ENCODE measurements around the gene ACOT12.
A peak's percentile ranks its signal among the peaks of the same experiment; 100 is the strongest.
"Not testable (repeated sequence)": the region's sequence is repeated elsewhere in the genome, so short reads cannot be mapped to it uniquely, and the experiment has no call there.

Gene ACOT12

DNA sequence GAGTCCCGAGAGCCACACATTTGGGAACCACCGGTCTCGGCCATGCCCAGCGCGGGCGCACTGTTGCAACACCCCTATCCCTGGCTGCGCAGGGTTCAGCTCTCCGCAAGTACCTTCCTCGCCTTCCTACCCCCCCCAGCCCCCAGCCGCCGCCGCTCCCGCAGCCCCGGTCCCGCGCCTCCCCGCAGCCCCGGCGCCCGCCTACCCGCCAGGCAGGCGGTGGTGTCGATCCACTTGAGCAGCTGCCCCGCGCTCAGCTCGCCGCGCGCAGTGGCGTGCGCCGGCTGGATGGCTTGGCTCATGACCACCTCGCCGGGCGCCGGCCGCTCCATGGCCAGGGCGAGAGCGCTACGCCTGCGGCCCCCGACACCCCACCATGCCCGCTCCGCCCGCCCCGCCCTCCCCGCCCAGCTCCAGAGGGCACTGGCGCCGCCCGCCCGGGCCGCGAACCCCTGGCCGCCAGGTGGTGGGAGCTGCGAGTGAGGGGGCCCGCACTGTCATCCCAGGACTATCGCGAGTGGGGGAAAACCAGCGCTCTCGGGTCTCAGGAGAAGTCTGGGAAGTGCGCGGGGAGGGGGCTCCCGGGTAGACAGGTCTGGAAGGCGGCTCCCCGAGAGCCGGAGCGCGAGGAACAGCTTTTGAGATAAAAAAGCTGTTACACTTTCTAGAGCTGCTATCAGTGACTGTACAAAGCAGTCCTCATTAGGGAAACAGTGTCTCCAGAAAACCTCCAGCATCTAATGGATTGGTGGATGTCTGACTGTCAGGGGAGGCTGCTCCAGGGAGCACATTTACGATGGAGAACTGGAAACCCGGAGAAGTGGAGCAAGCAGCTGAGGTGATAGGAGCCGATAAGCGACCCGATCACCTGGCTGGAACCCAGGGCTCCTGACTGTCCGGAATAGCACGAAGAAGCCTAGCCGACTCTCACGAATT, at the start of gene ACOT12:
TSS of gene ACOT12 (minus strand) at position 352 of the 936 bp plus-strand sequence. CDS start at position 332, 20 bp downstream.
- no peak for DNase-seq

DNA sequence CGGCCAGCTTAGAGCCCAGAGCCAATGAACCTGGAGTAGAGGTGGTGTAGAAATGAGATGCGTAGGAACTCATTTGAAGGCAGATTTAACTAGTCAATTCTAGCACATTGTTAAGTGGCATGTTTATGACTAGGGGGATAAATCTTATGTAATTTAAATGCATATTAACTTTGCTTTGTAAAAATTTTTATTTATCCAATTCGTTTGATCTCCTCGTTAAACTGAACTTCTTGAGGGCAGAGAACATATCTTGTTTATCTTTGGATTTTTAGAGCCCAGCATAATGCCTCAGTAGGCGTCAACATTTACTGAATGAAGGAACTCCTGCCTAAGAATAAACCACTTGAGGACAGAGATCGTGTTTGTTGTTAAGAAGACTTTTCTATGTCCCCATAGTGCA, 41.1 kb upstream of the ACOT12 start:
- no peak for DNase-seq

DNA sequence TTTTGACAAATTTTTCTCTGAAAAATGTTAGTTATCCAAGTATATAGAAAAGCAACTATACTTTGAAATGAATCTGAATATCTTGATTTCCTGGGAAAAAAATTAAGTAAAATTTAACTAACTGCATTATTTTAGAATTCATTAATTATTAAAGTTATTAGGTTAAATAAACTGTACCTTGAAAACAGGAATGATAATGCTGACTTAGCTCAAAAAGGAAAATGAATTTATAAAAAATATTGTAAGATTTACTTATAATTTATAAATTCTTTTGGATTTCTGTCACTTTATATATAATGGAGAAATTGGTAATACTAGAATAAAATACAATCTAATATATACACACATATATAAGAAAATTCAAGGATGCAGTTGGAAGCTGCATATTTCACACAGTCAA, 36.1 kb upstream of the ACOT12 start:
- DNase-seq: no peak

DNA sequence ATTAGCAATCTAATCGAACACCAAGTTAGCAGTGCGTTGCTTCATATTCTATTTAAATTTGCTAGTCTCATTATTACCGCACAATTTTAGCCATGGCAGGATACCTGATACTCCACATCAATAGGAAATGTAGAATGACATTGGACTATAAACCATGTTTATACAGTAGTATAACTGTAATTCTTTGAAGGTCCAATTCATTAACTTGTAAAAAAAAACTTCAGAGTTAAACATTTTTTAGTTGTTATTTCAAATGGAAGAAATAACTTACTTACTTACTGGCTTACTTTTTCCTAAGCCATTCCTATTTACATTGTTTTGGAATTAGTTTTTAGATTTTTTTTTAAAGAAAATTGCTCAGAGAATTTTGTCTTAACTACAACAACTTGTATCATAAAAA, 35.4 kb upstream of the ACOT12 start:
- no peak for DNase-seq

DNA sequence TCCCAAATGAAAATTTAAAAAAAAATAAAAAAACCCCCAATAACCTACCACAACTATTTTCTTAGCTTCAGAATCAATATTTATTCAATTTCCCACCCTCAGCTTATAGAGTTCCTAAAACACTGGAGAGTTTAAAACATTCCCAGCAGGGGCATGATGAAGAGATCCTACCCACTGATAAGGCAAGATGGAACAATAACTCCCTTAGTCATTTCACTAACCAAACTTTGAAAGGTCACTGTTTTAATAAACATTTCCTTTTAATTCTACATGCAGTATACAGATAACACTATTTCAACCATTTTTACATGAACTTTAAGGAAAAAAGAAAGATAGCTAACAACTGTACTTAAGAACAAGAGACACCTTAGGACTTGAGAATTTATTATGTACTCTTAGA, 34.9 kb upstream of the ACOT12 start:
- DNase-seq: no peak

DNA sequence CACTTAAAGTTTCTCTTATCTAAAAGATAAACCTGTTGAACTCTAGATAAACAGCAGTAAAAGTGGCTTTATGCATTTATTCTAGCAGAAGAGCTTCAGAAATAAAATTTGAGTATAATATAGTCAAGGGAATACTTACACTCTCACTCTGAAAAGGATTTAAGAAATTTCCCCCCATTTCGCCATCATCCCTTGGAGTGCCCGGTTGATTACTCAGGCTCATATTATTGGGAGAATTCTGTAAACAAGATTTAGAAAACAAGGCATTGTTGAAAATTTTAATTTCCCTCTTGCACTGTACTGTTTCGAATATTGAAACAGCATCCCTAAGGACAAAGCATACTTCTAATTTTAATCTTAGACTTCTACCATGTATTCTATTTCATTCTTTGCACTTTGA, 34.5 kb upstream of the ACOT12 start:
- DNase-seq: no peak

DNA sequence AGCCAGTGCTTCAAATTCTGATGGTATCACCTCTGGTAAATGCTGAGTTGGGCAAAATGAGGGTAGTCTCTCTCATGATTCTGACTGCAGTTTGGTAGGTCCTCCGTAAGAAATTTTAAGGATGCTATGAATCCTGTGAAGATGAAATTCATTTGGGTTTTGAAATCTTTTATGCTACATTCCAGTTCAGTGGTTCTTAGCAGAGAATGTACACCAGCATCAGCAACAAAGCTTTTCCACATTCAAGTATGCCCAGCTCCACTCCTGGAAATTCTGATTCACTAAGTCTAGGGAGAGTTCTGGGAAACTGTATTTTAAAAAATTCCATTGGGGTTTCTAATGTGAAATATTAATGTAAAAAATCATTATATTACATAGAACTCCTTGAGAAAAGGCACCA, 33.6 kb upstream of the ACOT12 start:
- DNase-seq: no peak

DNA sequence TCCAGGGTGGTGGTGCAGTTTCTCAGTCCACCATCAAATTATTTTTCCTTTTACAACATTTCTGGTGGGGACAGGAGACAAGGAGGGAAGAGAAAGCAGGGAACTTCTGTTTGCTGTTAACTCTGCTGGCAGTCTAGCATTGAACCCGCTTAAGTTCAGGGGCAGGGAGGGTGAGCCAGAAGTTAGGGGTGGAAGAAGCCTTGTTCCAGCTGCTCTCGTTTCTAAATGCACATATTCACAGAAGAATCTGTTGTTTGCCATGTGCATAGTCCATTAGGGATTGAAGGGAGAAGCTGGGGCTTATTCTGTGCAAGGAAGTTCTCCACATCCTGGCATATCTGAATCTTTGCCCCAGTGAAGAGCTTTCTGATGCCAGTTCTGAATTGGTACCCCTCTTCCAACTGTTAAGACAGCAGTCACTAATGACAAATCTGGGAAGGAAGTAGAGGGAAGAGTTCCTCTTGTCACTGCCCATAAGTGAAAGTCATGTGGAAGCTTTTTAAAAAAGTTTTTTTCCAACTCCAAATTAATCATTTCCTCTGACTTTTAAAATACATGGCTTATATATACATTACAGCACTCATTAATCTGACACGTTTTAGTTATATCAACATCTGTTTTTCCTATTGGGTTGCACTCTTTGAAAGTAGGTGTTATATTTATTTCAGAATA, 32.6 kb upstream of the ACOT12 start:
- no peak for DNase-seq

DNA sequence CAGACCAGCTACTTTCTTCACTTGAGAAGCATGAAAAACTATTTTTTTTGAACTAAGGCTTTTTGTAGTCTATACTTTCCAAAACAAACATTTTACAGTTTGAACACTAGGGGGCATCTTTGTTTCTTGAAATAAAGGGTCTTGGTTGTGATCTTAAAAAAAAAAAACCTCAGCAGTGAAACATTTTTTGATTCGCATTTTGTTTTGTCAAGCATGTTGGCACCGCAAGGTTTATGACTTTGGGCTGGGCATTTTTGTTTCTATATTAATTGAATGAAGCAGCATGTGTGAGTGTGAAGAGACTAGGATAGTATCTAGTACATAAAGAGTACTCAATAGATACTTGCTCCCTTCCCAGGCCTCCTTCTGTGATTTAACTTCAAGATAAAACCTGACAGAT, 31.6 kb upstream of the ACOT12 start:
- DNase-seq: peak; percentile 42

DNA sequence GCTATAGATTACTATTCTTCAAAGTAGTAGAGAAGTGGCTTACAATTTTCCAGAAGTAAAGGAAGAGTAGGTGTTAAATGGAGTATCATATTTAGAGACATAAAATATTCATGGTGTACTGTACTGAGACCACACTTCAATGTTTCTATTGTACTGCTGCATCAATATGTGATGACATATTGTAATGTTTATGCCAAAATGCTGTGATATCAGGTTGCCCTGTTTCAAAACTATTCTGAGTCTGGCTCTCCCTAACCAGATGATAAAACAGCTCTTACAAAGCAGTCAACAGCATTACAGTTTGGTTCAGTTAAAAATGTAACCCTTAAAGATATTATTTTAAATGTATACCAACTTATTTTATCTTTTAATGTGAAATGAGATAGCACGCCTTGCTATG, 30.8 kb upstream of the ACOT12 start:
- DNase-seq: no peak

DNA sequence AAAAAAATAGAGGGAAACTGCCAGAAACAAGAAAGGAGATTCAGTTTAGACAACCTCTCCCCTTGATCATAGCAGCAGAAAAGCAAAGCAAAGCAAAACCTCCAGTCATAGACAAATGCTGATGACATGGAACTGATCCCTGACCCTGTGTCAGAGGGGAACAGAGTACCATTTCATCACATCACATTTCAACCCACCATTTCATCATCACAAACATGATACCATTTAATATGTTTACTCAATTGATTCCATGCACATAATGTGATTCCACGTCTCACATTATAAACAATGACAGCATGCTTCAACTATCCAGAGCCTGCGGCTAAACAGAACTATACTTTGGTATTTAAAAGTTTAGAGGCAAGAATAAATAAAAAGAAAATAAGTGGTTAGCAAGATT, 28.7 kb upstream of the ACOT12 start:
- no peak for DNase-seq

DNA sequence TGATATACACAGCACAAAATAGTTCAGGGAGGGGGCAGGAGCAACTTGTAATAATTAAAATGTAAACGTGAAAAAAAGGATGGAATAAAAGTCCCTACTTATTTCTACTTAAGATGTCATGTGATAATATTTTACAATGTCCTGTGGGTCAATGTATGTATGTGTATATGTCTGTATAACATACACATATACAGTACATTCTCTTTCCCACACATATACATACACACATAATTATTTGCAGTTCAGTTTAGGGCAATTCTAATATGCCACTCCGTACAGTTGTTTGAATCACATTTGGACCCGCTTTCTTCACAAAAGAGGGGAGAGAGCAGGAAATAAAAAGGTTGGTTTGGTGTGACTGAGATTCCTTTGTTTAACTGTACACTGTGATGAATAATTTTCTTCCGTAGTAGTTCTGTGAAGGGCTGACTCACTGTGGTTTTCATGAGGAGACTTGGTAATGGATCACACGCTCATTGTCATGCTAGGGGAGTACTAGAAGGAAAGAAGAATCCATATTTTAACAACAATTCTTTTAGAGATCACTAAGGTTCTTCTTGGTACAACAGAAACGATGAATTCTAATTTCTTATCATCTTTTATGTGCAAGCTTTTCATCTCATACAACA, 26.2 kb upstream of the ACOT12 start:
- no peak for DNase-seq

DNA sequence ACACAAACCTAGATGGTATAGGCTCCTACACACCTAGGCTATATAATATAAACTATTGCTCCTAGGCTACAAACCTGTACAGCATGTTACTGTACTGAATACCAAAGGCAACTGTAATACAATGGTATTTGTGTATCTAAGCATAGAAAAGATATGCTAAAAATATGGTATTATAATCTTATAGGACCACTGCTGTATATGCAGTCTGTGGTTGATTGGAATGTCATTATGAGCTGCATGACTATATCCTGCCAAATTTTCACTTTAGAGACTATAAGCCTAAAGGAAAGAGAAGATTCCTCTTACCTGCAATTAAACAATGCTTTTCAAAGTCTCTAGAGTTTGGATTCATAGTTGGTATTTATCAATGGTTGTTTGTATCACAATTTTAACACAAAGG, 24.7 kb upstream of the ACOT12 start:
- DNase-seq: no peak

DNA sequence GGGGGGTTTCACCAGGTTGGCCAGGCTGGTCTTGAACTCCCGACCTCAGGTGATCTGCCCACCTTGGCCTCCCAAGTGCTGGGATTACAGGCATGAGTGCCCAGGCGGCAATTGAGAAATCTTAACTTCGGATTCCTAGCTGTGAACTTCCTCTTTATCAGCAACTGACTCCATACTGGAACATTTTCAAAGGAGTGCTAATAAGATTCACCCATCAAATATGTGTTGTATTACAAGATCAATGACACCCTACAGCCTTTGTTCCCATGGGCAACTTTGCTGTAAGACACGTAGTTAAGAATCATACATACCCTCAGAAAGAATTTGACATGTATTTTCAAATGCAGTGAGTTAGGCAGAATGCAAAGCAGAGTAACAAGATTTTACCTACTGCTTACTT, 23.1 kb upstream of the ACOT12 start:
- no peak for DNase-seq

DNA sequence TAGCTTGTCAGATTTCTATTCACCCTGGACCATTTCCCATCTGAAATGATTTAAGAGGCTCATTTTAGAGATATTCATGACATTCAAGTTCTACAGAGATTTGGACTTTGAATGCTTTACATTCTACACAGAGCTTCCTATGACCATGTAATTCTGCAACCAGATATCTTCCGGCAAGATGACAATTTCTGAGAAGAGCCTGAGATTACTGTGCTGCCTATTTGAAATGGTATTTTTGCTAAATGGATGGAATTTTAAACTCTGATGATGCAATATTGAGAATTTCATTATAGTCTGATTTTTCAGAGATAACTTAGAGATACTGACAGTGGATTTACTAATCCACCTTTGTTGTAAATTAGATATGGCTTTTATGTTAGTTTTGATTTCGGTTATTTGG, 16.0 kb upstream of the ACOT12 start:
- DNase-seq: no peak

DNA sequence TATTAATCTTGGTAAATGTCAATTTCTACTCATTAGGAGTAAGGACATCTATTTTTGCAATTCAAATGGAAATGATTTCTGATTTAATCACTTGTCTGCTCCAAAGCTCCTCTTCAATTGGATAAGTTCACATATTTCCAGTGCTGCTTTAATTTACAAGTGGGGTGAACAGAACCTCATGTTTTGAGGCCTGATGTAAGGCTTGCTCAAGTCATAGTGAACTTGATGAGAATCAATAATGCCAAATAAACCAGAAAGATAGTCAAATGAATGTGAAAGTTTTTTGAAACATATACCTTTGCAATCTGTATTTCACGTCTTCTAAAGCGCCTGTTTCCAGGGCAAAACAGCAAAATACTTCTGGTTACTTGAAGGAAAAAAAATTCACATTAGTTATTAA, 15.4 kb upstream of the ACOT12 start:
- DNase-seq: no peak

DNA sequence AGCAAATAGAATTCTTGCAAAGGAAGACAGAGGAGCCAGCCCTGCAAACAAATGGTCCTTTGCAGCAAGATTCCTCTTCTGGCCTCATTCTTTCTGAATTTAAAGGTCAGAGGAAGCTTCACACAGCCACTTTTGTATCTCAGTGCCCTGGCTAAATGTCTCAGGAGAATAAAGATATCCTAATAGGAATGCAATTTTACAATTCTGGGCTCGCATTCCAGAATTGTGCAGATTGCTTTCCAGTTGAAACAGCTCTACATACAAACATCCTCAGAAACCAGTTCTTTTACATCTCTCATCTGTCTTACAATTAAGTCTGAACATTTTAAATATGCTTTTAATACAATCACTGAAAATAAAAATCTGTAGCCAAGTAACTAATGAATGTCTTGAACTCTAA, 14.6 kb upstream of the ACOT12 start:
- no peak for DNase-seq

DNA sequence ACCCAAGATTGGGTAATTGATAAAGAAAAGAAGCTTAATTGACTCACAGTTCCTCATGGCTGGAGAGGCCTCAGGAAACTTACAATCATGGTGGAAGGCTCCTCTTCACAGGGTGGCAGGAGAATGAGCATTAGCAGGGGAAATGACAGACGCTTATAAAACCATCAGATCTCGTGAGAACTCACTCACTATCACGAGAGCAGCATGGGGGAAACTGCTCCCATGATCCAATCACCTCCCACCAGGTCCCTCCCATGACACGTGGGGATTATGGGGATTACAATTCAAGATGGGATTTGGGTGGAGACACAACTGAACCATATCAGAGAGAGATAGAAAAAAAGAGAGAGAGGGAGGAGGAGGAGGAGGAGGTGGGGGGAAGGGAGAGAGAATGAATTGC, 13.9 kb upstream of the ACOT12 start:
- DNase-seq: not testable (repeated sequence)

DNA sequence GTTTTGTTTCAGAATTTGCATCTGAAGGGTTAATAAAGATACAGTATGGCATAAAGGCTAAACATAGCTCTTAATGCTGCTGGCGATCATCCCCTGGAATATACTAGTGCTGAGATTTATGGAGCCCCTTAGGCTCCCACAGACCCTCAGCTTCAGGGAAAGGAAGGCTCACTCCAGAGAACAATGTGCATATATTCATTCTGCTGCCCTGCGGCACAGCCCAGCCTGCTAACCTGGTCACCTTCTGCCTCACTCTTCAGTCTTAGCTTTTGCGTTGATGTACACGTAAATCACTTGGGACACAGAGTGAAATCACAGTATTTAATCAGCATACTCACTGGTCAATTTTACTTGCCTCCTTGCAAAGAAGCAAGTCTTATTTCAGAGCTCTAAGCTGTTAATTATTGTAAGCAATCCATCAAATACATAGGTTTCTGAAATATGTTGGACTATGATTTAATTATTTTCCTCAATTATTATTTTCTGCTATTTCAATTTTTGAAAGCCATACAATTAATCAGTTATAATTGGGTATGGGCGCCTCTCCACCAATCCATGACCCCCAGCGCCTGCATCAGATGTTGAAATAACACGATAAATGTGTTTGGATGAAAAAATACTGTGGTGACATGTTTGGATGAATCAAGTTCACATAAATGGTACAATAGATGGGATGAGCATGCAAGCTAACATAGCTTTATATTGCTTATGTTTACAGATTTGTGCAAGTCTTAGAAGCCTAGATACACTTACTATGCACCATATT, 11.4 kb upstream of the ACOT12 start:
- DNase-seq: no peak

DNA sequence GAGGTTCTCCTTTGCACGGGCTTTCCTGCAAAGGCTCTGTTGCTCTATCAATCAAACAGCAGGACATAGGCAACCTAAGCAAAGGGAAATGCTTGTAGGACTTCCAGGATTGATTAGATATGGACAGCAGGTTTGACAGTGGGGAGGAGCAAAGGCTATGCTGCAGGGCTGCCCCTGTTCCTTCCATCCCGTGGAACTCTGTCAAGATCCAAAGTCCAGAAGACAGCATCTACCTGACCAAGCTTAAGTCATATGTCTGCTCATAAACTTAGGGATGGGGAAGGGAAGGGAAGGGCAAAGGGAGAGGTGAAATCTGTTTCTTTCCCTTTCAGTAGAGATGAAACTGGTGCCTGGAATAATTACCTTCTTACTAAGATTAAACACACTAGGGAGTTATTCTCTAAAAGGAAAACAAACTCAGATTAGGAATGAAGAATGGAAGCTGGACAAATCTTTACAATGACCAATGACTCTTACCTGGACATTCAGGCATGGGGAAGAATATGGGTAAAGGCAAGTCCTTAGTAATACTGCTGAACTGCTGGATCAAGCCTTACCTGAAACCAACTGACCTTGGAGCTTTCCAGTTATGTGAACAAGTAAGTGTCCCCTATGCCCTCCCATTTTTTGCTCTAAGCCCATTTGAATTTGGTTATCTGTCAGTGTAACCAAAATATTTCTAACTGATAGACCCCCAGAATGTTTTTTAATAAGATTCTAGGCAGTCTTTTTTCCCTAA, 8.4 kb upstream of the ACOT12 start:
- no peak for DNase-seq

DNA sequence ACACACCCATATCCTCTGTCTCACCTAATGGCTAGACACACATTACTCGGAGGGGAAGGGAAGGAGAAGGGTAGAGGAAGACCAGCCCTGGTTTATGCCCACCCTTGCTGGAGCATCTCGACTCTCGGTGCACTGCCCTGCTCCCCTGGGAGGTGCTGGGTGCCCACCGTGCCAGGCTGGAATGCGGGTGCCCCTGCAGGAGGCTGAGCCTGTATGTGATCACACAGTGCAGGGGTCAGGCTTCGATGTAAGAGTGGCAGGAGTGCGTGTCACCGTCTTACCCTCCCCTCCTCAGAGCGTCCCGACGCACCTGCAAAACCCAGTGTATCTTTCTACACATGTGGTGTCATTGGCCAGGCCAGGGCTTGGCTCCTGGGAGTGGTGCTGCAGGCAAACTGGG, 7.3 kb upstream of the ACOT12 start:
- DNase-seq: no peak

DNA sequence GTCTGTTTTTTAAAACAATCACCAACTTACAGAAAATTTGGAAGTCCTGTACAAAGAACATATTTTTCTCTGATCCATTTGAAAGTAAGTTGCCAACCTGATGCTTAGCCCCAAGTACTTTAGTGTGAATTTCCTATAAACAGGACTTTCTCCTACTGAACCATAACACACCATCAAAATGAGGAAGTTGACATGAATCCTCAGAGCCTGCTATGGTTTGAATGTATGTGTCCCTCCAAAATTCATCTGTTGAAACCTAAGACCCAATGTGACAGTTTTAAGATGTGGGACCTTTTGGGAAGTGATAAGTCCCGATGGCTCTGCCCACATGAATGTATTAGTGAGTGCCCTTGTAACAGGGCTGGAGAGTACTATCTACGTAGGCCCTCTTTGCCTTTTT, 6.4 kb upstream of the ACOT12 start:
- no peak for DNase-seq

Data from midbrain (tissue), 1 donor.